PC-3 (cell line): Measurements from ENCODE around the gene CD6.

Source experiments
- EZH2 ChIP-seq: fragments of 300-600 bp; sonication (generic); IDR thresholded peaks from one replicate; pipeline ENCODE4 v1.6.1; 2017; ENCODE audit warnings: antibody characterized with exemption, mild to moderate bottlenecking, low read length; ENCODE audit not compliant: unreplicated experiment
- EZH2phosphoT487 ChIP-seq: fragments of 300-600 bp; sonication (generic); IDR thresholded peaks from 2 replicates; pipeline ENCODE4 v1.6.1; 2018; ENCODE audit warnings: mild to moderate bottlenecking, antibody characterized with exemption, low read length, borderline replicate concordance
- TF ChIP-seq, protein P1 (sequence below): fragments of 300-600 bp; sonication (generic); conservative IDR thresholded peaks from 2 replicates; pipeline ENCODE4 v1.5.1; 2017; ENCODE audit warnings: antibody characterized with exemption, low read depth, mild to moderate bottlenecking, low read length

DNA sequence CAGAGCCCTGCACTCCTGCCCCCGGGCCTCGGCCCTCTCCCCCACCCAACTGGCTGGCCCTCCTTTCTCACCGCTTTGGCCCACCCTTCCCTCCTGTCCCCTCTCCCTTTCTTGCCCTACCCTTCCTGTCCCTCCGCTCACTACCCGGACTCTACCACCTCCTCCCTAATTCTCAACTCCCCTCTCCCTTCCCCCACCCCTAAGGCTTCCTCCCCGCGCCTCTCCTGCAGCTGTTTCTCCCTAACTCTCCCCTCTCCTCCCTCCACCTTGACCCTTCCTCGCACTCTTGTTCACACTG is 19.9 kb upstream of the CD6 start:
- TF ChIP-seq, protein P1, sequence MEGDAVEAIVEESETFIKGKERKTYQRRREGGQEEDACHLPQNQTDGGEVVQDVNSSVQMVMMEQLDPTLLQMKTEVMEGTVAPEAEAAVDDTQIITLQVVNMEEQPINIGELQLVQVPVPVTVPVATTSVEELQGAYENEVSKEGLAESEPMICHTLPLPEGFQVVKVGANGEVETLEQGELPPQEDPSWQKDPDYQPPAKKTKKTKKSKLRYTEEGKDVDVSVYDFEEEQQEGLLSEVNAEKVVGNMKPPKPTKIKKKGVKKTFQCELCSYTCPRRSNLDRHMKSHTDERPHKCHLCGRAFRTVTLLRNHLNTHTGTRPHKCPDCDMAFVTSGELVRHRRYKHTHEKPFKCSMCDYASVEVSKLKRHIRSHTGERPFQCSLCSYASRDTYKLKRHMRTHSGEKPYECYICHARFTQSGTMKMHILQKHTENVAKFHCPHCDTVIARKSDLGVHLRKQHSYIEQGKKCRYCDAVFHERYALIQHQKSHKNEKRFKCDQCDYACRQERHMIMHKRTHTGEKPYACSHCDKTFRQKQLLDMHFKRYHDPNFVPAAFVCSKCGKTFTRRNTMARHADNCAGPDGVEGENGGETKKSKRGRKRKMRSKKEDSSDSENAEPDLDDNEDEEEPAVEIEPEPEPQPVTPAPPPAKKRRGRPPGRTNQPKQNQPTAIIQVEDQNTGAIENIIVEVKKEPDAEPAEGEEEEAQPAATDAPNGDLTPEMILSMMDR, result no peak
- TF ChIP-seq EZH2phosphoT487 (no peak), EZH2 (no peak)
